ENCODE data around the gene NME2. TPM values are rescaled to one million over a fixed set of nuclear protein-coding genes. Genes with fewer than 3 reads are reported as not detected.

Gene NME2
- total and polyA plus RNA-seq, 5 donors: 311 to 488 (median 330) TPM

DNA sequence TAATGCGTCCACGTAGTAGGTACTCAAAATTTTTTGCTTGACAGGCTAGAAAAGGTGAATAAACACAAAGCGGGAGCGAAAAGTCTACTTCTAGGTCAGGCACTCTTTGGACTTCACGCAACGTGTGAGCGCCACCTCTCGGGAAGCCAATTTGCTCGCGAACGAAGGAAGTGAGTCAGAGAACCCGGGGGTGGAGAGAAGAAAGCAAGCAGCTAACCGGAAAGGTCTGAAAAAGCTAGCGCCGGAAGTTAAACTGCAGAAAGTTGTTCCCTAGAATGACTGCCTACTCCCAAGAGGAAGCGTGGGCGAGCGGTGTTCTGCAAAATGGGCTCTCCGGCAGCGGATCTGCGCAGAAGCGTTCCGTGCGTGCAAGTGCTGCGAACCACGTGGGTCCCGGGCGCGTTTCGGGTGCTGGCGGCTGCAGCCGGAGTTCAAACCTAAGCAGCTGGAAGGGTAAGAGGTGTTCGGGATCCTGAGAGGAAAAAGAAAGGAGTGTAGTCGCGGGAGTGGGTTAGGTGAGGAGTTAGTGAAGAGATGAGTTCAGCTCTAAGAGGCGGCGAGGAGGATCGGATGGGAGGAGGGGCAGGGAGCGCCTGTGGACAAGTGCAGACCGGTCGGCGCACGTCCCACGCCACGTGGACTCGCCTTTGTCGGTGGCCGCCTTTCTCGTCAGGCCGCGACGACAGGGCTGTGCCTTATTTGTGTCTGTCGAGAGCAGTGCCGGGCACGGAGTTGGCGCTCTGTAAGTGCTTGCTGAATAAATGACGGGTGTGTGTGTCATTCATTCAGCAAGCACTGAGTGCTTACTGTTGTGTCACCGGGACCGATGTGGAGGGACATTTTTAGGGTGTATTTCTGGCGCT is 12.8 kb upstream of the NME2 start, which contains the start of gene NME1:
TSS of gene NME1 (plus strand) at position 350 of the 863 bp plus-strand sequence. CDS start 2,096 bp downstream, outside the sequence.
- H3K27me3 ChIP-seq (ENCODE audit: control insufficient read depth, insufficient read depth): no peaks in the 10 kb centered on the region
- DNase-seq: peak; percentile 94 to 97 (median 97)
- H3K4me1 ChIP-seq (ENCODE audit: control insufficient read depth, insufficient read depth, low read length): peaks cover 2% of the 10 kb centered on the region
- intact Hi-C loops (cut with DNase I): loop anchor here in 3 of 4 donors (2.0 to 5.0 kb wide), 3 partner anchors 33 to 153 kb away; partner anchors contain the start of gene SPAG9 (in 2 of the 3)
- H3K27ac ChIP-seq (ENCODE audit: low read length): peak within 1 kb of the TSS; percentile 86
- ATAC-seq: peak; percentile 97
- under 1% methylated on average over 60 of the region's 60 CpGs for WGBS
- no peaks in the 10 kb centered on the region for H3K9me3 ChIP-seq (ENCODE audit: control insufficient read depth, low read length)
- peak within 1 kb of the TSS; percentile 51 for H3K4me3 ChIP-seq (ENCODE audit: low read length)

DNA sequence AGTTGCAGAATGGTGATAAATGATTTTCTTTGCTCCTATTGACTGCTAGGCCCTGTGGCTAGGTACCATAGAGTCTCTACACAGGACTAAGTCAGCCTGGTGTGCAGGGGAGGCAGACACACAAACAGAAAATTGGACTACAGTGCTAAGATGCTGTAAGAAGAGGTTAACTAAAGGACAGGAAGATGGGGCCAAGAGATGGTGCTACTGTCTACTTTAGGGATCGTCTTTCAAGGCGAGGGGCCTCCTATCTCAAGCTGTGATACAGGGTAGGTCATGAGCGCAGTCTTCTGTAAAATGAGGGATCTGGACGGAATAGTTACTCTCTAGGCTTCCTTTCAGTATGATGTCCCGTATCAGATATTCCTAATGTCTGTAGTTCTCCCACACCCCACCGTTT is 12.0 kb upstream of the NME2 start:
- Histone ChIP-seq H3K4me1 (ENCODE audit: control insufficient read depth, insufficient read depth, low read length) (peaks cover 2% of the 10 kb centered on the region), H3K9me3 (ENCODE audit: control insufficient read depth, low read length) (no peaks in the 10 kb centered on the region), H3K27ac (ENCODE audit: low read length) (no peak overlapping the region), H3K4me3 (ENCODE audit: low read length) (peak overlapping the region; percentile 51), H3K27me3 (ENCODE audit: control insufficient read depth, insufficient read depth) (no peaks in the 10 kb centered on the region)
- no peak for DNase-seq
- WGBS: 11% methylated on average over 6 of the region's 6 CpGs
- peak in 1 of 2 donors; percentile 8 for ATAC-seq
- intact Hi-C loops (cut with DNase I): loop anchor here in 2 of 4 donors (5.0 kb wide), 1 partner anchor 152 kb away; no protein-coding TSS in a partner anchor

DNA sequence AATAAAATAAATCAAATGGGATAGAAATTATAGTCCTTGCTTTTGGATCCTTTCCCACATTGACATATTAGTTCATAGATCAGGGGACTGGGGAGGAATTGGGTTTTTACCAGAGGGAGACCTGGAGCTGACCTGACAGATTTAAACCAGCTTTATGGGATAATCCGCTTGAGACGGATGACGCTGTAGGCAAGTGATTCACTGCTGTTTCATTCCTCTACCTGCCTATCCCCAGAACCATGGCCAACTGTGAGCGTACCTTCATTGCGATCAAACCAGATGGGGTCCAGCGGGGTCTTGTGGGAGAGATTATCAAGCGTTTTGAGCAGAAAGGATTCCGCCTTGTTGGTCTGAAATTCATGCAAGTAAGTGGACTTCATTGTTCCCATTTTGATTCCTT is 10.8 kb upstream of the NME2 start:
- no peak for ATAC-seq
- WGBS: 96% methylated on average over 8 of the region's 8 CpGs
- Histone ChIP-seq H3K27ac (ENCODE audit: low read length) (no peak overlapping the region), H3K27me3 (ENCODE audit: control insufficient read depth, insufficient read depth) (no peaks in the 10 kb centered on the region), H3K4me3 (ENCODE audit: low read length) (no peak overlapping the region), H3K9me3 (ENCODE audit: control insufficient read depth, low read length) (no peaks in the 10 kb centered on the region), H3K4me1 (ENCODE audit: control insufficient read depth, insufficient read depth, low read length) (peaks cover 2% of the 10 kb centered on the region)
- intact Hi-C loops (cut with DNase I): no loop called here
- no peak for DNase-seq

DNA sequence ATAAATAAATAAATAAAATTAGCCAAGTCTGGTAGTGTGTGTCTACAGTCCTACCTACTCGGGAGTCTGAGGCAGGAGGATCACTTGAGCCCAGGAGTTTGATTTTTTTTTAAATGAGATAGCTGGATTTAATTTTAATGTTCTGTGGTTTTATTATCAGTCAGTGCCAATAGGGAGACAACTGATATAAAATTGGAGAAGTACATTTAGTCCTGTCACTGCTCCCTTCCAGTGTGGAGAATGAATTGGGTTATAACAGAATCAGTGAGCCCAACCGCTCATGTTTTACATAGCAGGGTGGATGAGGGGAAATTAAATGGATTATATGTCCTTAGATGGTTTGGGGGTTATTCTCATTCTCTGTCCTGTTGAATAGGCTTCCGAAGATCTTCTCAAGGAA is 6.6 kb upstream of the NME2 start:
- H3K27me3 ChIP-seq (ENCODE audit: control insufficient read depth, insufficient read depth): no peaks in the 10 kb centered on the region
- H3K9me3 ChIP-seq (ENCODE audit: control insufficient read depth, low read length): no peaks in the 10 kb centered on the region
- DNase-seq (no peak), ATAC-seq (no peak)
- H3K4me1 ChIP-seq (ENCODE audit: control insufficient read depth, insufficient read depth, low read length): no peaks in the 10 kb centered on the region
- intact Hi-C loops (cut with DNase I): no loop called here
- H3K4me3 ChIP-seq (ENCODE audit: low read length): no peak overlapping the region
- 95% methylated on average over 3 of the region's 3 CpGs for WGBS
- no peak overlapping the region for H3K27ac ChIP-seq (ENCODE audit: low read length)

DNA sequence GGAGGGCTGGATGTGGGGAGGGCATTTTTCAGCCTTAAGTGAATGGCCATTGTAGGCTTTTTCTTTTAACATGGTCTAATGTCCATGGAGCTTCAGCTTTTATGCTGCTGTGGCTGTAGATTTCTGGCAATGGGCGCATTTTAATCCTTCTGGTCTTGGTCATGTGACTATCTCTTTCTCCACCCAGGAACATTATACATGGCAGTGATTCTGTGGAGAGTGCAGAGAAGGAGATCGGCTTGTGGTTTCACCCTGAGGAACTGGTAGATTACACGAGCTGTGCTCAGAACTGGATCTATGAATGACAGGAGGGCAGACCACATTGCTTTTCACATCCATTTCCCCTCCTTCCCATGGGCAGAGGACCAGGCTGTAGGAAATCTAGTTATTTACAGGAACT is 4.7 kb upstream of the NME2 start:
- intact Hi-C loops (cut with DNase I): no loop called here
- WGBS: 87% methylated on average over 3 of the region's 3 CpGs
- H3K27me3 ChIP-seq (ENCODE audit: control insufficient read depth, insufficient read depth): no peaks in the 10 kb centered on the region
- H3K4me1 ChIP-seq (ENCODE audit: control insufficient read depth, insufficient read depth, low read length): no peaks in the 10 kb centered on the region
- DNase-seq (no peak), ATAC-seq (no peak)
- H3K27ac ChIP-seq (ENCODE audit: low read length): no peak overlapping the region
- no peak overlapping the region for H3K4me3 ChIP-seq (ENCODE audit: low read length)
- no peaks in the 10 kb centered on the region for H3K9me3 ChIP-seq (ENCODE audit: control insufficient read depth, low read length)

DNA sequence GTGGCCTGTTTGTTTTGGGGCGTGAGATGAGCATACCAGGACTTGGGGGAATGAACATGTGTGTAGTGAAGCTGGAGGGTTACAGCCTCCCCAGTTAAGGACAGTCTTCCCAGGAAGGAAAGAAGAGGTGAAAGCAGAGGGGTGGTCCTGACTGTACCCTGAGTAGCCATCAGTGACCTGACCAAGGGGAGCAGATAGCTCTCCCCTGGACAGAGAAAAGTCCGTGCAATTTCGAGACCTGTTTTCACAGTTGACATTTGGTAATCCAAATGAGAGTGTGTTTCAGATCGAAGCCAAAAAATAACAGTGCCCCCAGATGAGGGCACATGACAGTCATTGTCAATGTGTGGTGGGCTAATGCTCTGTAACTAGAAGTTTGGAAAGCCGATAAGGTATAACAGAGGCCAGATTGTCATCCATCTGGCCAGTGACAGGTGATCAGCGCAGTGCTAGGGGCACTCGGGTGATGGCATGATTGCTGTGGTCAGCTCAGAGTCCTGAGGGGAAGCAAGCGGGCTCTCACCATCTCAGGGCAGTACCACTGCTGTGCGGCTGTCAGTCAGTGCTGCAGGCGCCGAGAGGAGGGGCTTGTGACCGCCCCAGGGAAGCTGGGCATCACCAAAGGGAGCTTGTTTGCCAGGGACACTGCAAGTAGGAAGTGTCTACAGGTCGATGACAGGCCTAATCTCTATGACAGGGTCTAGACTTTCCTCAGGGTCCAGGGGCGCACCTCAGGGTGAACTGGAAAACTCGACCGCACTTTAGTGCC is 1.1 kb upstream of the NME2 start:
- intact Hi-C loops (cut with DNase I): no loop called here
- no peak overlapping the region for H3K4me3 ChIP-seq (ENCODE audit: low read length)
- DNase-seq (peak; percentile 25 to 75 (median 75)), ATAC-seq (peak; percentile 3 to 10)
- no peaks in the 10 kb centered on the region for H3K9me3 ChIP-seq (ENCODE audit: control insufficient read depth, low read length)
- H3K27ac ChIP-seq (ENCODE audit: low read length): peak overlapping the region; percentile 95
- no peaks in the 10 kb centered on the region for H3K4me1 ChIP-seq (ENCODE audit: control insufficient read depth, insufficient read depth, low read length)
- H3K27me3 ChIP-seq (ENCODE audit: control insufficient read depth, insufficient read depth): no peaks in the 10 kb centered on the region
- 58% methylated on average over 16 of the region's 16 CpGs for WGBS

DNA sequence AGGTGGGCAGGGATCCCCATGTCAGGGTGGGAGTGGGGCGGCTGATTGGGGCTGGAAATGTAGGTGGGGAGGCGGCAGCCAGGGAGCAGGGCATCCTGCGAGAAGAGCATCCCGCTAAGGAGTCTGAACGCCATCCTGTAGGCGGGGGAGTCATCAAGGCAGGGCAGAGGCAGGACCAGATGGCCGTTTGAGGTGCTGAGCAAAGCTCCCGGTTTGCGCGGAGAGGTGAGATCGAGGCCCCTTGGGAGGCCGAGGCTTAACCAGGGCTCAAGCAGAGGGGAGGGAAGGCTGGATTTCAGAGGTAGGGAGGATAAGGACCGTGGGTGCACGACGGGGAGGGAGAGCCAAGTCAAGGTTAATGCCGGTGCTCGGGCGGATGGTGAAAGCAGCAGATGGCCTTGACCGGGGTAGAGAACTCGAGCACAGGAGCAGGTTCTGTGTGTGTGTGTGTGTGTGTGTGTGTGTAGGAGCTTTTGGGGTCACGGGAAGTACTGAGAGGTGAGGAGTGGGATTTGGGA is 472 bp upstream of the NME2 start:
- no peaks in the 10 kb centered on the region for H3K27me3 ChIP-seq (ENCODE audit: control insufficient read depth, insufficient read depth)
- no peaks in the 10 kb centered on the region for H3K9me3 ChIP-seq (ENCODE audit: control insufficient read depth, low read length)
- ATAC-seq (peak; percentile 1 to 12), DNase-seq (peak; percentile 31 to 72 (median 70))
- peak overlapping the region; percentile 94 for H3K4me3 ChIP-seq (ENCODE audit: low read length)
- 10% methylated on average over 21 of the region's 21 CpGs for WGBS
- peak overlapping the region; percentile 95 for H3K27ac ChIP-seq (ENCODE audit: low read length)
- intact Hi-C loops (cut with DNase I): no loop called here
- H3K4me1 ChIP-seq (ENCODE audit: control insufficient read depth, insufficient read depth, low read length): no peaks in the 10 kb centered on the region

DNA sequence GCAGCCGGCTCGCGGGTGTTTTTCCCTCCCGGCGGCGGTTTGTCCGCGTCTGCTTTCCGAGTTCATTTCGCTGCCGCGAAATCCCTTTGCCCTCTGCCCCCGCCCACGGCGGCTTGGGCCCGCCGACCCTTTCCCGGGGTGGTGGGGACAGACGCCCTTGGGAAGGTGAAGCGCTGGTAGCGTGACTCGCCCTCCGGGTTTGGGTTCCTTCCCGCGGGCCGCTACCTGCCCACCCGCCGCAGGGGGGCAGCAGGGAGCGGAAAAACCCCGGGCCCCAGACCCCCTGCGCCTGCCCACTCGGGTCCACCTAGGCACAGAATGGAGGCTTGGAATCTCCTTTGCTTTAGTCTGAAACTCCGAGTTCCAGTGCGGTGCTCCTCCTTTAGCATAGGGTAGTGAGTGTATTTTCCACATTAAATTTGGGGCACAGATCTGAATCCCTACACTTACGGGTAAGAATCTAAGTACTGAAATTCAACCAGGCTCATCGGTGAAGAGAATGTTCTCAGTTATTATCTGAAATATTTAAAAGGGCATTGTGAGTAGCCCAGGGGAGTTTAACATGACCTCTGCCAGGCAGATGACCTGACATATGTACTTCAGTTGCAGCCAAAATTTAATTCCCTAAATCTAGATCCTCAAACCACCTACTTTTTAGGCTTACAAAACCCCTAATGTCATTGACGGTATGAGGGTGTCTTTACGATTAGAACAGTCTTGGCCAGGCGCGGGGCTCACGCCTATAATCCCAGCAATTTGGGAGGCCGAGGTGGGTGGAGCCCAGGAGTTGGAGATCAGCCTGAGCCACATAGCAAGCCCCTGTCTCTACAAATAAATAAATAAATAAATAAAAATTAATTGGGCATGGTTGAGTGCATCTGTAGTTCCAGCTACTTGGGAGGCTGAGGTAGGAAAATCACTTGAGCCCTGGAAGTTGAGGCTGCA is 1.0 kb downstream of the NME2 start:
- no peaks in the 10 kb centered on the region for H3K4me1 ChIP-seq (ENCODE audit: control insufficient read depth, insufficient read depth, low read length)

DNA sequence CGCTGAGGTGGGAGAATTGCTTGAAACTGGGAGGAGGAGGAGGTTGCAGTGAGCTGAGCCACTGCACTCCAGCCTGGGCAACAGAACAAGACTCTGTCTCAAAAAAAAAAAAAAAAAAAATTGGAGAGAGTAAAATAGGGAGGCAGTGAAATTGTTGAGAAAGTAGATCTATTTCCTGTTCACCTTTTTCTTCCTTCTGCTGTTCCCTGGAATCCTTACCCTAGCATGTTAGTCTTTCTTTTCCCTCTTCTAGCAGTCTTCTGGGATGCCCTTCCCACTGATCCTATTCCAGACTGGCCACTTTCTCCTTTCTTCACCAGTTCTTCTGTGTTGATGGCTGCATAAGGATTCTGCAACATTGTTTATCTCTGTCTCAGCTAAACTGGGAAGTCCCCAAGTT is 3.1 kb downstream of the NME2 start:
- H3K27ac ChIP-seq (ENCODE audit: low read length): no peak overlapping the region
- intact Hi-C loops (cut with DNase I): no loop called here
- ATAC-seq (no peak), DNase-seq (no peak)
- 90% methylated on average over 1 of the region's 1 CpG for WGBS
- no peaks in the 10 kb centered on the region for H3K4me1 ChIP-seq (ENCODE audit: control insufficient read depth, insufficient read depth, low read length)
- H3K9me3 ChIP-seq (ENCODE audit: control insufficient read depth, low read length): no peaks in the 10 kb centered on the region
- no peaks in the 10 kb centered on the region for H3K27me3 ChIP-seq (ENCODE audit: control insufficient read depth, insufficient read depth)
- no peak overlapping the region for H3K4me3 ChIP-seq (ENCODE audit: low read length)

More for the DNA sequence above, 1.0 kb downstream of the NME2 start:
- H3K9me3 ChIP-seq (ENCODE audit: control insufficient read depth, low read length): no peaks in the 10 kb centered on the region
- DNase-seq: peak; percentile 56 to 79 (median 65)
- peak; percentile 40 to 50 for ATAC-seq
- H3K27ac ChIP-seq (ENCODE audit: low read length): peak overlapping the region; percentile 91
- H3K4me3 ChIP-seq (ENCODE audit: low read length): peak overlapping the region; percentile 94
- intact Hi-C loops (cut with DNase I): no loop called here
- WGBS: 19% methylated on average over 42 of the region's 42 CpGs
- H3K27me3 ChIP-seq (ENCODE audit: control insufficient read depth, insufficient read depth): no peaks in the 10 kb centered on the region

DNA sequence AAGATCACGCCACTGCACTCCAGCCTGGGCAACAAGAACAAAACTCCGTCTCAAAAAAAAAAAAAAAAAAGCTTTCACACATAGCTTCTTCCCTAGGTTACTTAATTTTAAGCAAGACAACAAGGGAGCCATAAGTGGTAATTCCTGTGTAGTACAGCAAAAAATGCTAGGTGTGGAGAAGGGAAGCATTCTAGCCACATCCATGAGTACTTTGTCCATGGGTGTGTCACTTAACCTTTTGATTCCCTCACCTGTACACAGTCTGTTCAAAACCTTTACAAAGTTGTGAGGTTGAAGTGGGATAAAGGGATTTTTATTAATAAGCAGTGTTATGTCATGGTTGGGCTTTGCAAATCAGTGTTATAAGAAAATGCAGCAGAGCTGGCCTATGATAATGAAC is 4.5 kb downstream of the NME2 start:
- 87% methylated on average over 2 of the region's 2 CpGs for WGBS
- Histone ChIP-seq H3K27ac (ENCODE audit: low read length) (no peak overlapping the region), H3K9me3 (ENCODE audit: control insufficient read depth, low read length) (no peaks in the 10 kb centered on the region), H3K27me3 (ENCODE audit: control insufficient read depth, insufficient read depth) (no peaks in the 10 kb centered on the region), H3K4me1 (ENCODE audit: control insufficient read depth, insufficient read depth, low read length) (no peaks in the 10 kb centered on the region), H3K4me3 (ENCODE audit: low read length) (no peak overlapping the region)
- ATAC-seq: no peak
- intact Hi-C loops (cut with DNase I): no loop called here
- no peak for DNase-seq
